Natural killer cell (primary cell): ENCODE measurements around the gene ARHGDIG. TPM values are rescaled to one million over a fixed set of nuclear protein-coding genes. Genes with fewer than 3 reads are reported as not detected.

Experiments
- ATAC-seq, 3 donors: fragments of 150-1000 bp in 2 of 3; fragments of 200-7000 bp in 1 of 3; cut with Tn5 transposase; 1 replicate in 1 of 3; 2 replicates in 2 of 3; pipeline ENCODE4 v1.10.0; 2021; ENCODE audit warnings: mild to moderate bottlenecking in 2 of 3, moderate library complexity in 2 of 3
- DNase-seq, 2 donors: peaks; one replicate each; pipeline versions ENCODE4 v3.0.0 to v3.0.0-alpha.2; 2013 to 2021; ENCODE audit warnings: mixed read lengths in 1 of 2
- H3K27ac ChIP-seq: one replicate; pipeline ENCODE4 v1.5.1; 2013; ENCODE audit warnings: mild to moderate bottlenecking, low read length
- H3K27me3 ChIP-seq: one replicate; pipeline ENCODE4 v1.6.1; 2013; ENCODE audit warnings: low read length; ENCODE audit not compliant: control insufficient read depth, insufficient read depth
- H3K36me3 ChIP-seq: one replicate; pipeline ENCODE4 v1.6.1; 2013; ENCODE audit warnings: low read length; ENCODE audit not compliant: control insufficient read depth, insufficient read depth
- H3K4me1 ChIP-seq: one replicate; pipeline ENCODE4 v1.6.1; 2013; ENCODE audit warnings: low read length; ENCODE audit not compliant: control insufficient read depth, insufficient read depth
- H3K4me3 ChIP-seq: one replicate; pipeline ENCODE4 v1.5.1; 2013; ENCODE audit warnings: low read length
- H3K9me3 ChIP-seq: one replicate; pipeline ENCODE4 v1.6.1; 2013; ENCODE audit warnings: low read length; ENCODE audit not compliant: control insufficient read depth, insufficient read depth
- H3K27ac Mint-ChIP-seq, 2 donors: one replicate each; pipeline ENCODE4 v1.8.0; 2022; ENCODE audit warnings: mild to moderate bottlenecking in 2 of 2, mixed read lengths in 2 of 2, moderate library complexity in 1 of 2
- H3K27me3 Mint-ChIP-seq, 2 donors: one replicate each; pipeline ENCODE4 v1.8.0; 2022; ENCODE audit warnings: low read depth in 2 of 2, mixed read lengths in 2 of 2
- H3K36me3 Mint-ChIP-seq: one replicate; pipeline ENCODE4 v1.8.0; 2022; ENCODE audit warnings: mixed read lengths
- H3K4me1 Mint-ChIP-seq, 2 donors: one replicate each; pipeline ENCODE4 v1.8.0; 2022; ENCODE audit warnings: mixed read lengths in 2 of 2
- H3K4me3 Mint-ChIP-seq: one replicate; pipeline ENCODE4 v1.8.0; 2022; ENCODE audit warnings: mild to moderate bottlenecking, moderate library complexity, mixed read lengths
- H3K9me3 Mint-ChIP-seq, 2 donors: one replicate each; pipeline ENCODE4 v1.8.0; 2022; ENCODE audit warnings: mixed read lengths in 2 of 2
- WGBS: methylation state at CpG from one replicate; pipeline ENCODE4 v1.1.7; 2013; ENCODE audit warnings: missing lambda C conversion rate; ENCODE audit not compliant: insufficient coverage; 5-methylcytosine and 5-hydroxymethylcytosine counted together
- intact Hi-C: fragments of 100-400 bp; cut with micrococcal nuclease; formaldehyde crosslinking; loops from one replicate; pipeline ENCODE4 v1.14.2; 2022
- total RNA-seq, 4 donors: library from RNA; stranded (reverse); fragments of 120-200 nt in 1 of 4; gene quantifications; one replicate each; pipeline versions ENCODE4 v1.2.3 to v1.2.4, GENCODE V29; 2013 to 2022
- TF ChIP-seq, protein P1 (sequence below): fragments of 200-600 bp; IDR thresholded peaks from one replicate; pipeline ENCODE4 v1.8.0; 2022; ENCODE audit warnings: antibody characterized with exemption

The ARHGDIG gene
- total RNA-seq, 3 donors from 2014 or later (not counting 1 experiment from before 2014, with no cell fraction given), result 0.49 to 1.4 TPM; not detected in 1

- H3K27me3 Mint-ChIP-seq, result peaks cover 0 to 3% of the 10 kb centered on the region in 2 donors
- H3K4me3 Mint-ChIP-seq, result no peak overlapping the region
- Histone ChIP-seq H3K9me3 (no peaks in the 10 kb centered on the region), H3K4me3 (no peak overlapping the region), H3K27me3 (peaks cover 15% of the 10 kb centered on the region), H3K36me3 (peaks cover 31% of the 10 kb centered on the region), H3K4me1 (peaks cover 14% of the 10 kb centered on the region), H3K27ac (no peak overlapping the region)
- H3K4me1 Mint-ChIP-seq, result peaks cover 0 to 4% of the 10 kb centered on the region in 2 donors
- no peak overlapping the region for H3K27ac Mint-ChIP-seq
- no peaks in the 10 kb centered on the region for H3K36me3 Mint-ChIP-seq
- WGBS, result 94% methylated on average over 52 of the region's 52 CpGs
- no peaks in the 10 kb centered on the region for H3K9me3 Mint-ChIP-seq
- intact Hi-C loops, result no loop called here
- TF ChIP-seq, protein P1, sequence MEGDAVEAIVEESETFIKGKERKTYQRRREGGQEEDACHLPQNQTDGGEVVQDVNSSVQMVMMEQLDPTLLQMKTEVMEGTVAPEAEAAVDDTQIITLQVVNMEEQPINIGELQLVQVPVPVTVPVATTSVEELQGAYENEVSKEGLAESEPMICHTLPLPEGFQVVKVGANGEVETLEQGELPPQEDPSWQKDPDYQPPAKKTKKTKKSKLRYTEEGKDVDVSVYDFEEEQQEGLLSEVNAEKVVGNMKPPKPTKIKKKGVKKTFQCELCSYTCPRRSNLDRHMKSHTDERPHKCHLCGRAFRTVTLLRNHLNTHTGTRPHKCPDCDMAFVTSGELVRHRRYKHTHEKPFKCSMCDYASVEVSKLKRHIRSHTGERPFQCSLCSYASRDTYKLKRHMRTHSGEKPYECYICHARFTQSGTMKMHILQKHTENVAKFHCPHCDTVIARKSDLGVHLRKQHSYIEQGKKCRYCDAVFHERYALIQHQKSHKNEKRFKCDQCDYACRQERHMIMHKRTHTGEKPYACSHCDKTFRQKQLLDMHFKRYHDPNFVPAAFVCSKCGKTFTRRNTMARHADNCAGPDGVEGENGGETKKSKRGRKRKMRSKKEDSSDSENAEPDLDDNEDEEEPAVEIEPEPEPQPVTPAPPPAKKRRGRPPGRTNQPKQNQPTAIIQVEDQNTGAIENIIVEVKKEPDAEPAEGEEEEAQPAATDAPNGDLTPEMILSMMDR, result no peak
- DNase-seq (no peak), ATAC-seq (no peak)
Observed at GRCh38 chr16:284204-285120, 4.1 kb downstream of the ARHGDIG start.

DNA sequence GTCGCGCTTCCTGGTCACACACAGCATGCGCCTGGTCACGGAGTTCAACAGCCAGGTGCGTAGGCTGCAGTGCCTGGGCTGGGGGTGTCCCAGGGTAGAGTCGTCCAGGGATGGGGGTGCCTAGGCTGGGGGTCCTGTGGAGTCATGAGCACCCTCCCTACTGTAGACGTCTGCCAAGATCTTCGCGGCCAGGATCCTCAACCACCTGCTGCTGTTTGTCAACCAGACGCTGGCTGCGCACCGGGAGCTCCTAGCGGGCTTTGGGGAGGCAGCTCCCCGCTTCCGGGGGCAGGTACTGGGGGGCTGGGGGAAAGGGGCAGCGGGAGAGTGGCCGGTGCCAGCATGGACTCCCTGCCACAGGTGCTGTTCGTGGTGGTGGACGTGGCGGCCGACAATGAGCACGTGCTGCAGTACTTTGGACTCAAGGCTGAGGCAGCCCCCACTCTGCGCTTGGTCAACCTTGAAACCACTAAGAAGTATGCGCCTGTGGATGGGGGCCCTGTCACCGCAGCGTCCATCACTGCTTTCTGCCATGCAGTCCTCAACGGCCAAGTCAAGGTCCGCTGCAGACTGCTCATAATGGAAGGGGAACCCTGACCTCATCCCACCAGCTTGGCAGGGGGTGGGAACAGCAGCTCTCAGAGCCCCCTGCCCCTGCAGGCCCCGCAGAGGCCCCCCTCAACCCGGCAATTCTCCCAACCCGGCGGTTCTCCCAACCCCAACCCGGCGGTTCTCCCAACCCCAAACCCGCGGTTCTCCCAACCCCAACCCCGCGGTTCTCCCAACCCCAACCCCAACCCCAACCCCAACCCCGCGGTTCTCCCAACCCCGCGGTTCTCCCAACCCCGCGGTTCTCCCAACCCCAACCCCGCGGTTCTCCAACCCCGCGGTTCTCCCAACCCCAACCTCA is 5.0 kb downstream of the ARHGDIG start:
- peaks cover 10% of the 10 kb centered on the region for H3K27me3 ChIP-seq
- no peaks in the 10 kb centered on the region for H3K9me3 ChIP-seq
- H3K27ac ChIP-seq, result no peak overlapping the region
- Mint-ChIP-seq H3K36me3 (no peaks in the 10 kb centered on the region), H3K9me3 (no peaks in the 10 kb centered on the region), H3K4me1 (peaks cover 0 to 4% of the 10 kb centered on the region in 2 donors), H3K4me3 (no peak overlapping the region), H3K27ac (no peak overlapping the region), H3K27me3 (peaks cover 0 to 3% of the 10 kb centered on the region in 2 donors)
- TF ChIP-seq, protein P1, result no peak
- peaks cover 40% of the 10 kb centered on the region for H3K36me3 ChIP-seq
- ATAC-seq, result no peak
- DNase-seq, result no peak
- H3K4me1 ChIP-seq, result peaks cover 9% of the 10 kb centered on the region
- 88% methylated on average over 44 of the region's 48 CpGs for WGBS
- H3K4me3 ChIP-seq, result no peak overlapping the region
- intact Hi-C loops, result no loop called here

DNA sequence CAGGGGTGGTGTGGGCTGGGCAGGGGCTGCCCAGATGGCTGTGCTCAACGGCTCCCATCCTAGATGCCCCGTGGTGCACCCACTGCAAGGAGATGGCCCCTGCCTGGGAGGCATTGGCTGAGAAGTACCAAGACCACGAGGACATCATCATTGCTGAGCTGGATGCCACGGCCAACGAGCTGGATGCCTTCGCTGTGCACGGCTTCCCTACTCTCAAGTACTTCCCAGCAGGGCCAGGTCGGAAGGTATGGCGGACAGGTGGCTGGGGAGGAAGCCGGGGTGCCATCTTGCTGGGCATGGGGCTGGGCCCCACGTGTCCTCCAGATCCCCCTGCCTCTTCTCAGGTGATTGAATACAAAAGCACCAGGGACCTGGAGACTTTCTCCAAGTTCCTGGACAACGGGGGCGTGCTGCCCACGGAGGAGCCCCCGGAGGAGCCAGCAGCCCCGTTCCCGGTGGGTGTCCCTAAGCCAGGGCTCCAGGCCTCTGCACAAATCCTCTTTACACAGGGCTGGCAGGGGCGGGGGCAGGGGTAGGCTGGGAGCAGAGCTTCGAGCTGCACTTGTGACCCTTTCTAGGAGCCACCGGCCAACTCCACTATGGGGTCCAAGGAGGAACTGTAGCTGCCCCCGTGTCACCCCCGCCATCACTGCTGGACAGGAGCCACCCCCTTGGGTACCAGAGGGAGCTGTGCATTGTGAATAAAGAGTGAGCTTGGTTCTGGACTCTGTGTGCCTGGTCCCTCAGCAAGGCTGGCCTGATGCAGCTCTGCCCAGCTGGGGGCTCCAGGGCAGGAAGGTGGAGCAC is 6.3 kb downstream of the ARHGDIG start:
- TF ChIP-seq, protein P1, result no peak
- H3K4me1 Mint-ChIP-seq, result peaks cover 4% of the 10 kb centered on the region in 2 donors
- H3K27me3 Mint-ChIP-seq, result no peaks in the 10 kb centered on the region
- H3K36me3 Mint-ChIP-seq, result no peaks in the 10 kb centered on the region
- H3K9me3 Mint-ChIP-seq, result no peaks in the 10 kb centered on the region
- Histone ChIP-seq H3K27me3 (peaks cover under 1% of the 10 kb centered on the region), H3K4me1 (peaks cover 3% of the 10 kb centered on the region), H3K9me3 (no peaks in the 10 kb centered on the region), H3K36me3 (peaks cover 52% of the 10 kb centered on the region), H3K27ac (no peak overlapping the region), H3K4me3 (no peak overlapping the region)
- H3K27ac Mint-ChIP-seq, result no peak overlapping the region
- intact Hi-C loops, result no loop called here
- DNase-seq, result no peak
- ATAC-seq, result no peak
- 93% methylated on average over 22 of the region's 22 CpGs for WGBS
- H3K4me3 Mint-ChIP-seq, result no peak overlapping the region
